Activated T-cell treated with anti-CD3 and anti-CD28 coated beads, Interleukin-2, amount 50 U/mL, for 24 hours (primary cell): ENCODE results near the gene VSTM5.

Experiments
- DNase-seq: peaks from one replicate; pipeline ENCODE4 v3.0.0-alpha.2; 2020
- H3K27ac Mint-ChIP-seq: 2 replicates; pipeline ENCODE4 v1.8.0; 2020; ENCODE audit warnings: mild to moderate bottlenecking, mixed read lengths
- H3K27me3 Mint-ChIP-seq: 2 replicates; pipeline ENCODE4 v1.8.0; 2020; ENCODE audit warnings: mixed read lengths
- H3K36me3 Mint-ChIP-seq: 2 replicates; pipeline ENCODE4 v1.8.0; 2020; ENCODE audit warnings: low read depth, mixed read lengths
- H3K4me1 Mint-ChIP-seq: 2 replicates; pipeline ENCODE4 v1.8.0; 2020; ENCODE audit warnings: low read depth, mixed read lengths
- H3K4me3 Mint-ChIP-seq: 2 replicates; pipeline ENCODE4 v1.8.0; 2020; ENCODE audit warnings: mild to moderate bottlenecking, moderate library complexity, mixed read lengths
- H3K9me3 Mint-ChIP-seq: 2 replicates; pipeline ENCODE4 v1.8.0; 2020; ENCODE audit warnings: mixed read lengths

Gene VSTM5

DNA sequence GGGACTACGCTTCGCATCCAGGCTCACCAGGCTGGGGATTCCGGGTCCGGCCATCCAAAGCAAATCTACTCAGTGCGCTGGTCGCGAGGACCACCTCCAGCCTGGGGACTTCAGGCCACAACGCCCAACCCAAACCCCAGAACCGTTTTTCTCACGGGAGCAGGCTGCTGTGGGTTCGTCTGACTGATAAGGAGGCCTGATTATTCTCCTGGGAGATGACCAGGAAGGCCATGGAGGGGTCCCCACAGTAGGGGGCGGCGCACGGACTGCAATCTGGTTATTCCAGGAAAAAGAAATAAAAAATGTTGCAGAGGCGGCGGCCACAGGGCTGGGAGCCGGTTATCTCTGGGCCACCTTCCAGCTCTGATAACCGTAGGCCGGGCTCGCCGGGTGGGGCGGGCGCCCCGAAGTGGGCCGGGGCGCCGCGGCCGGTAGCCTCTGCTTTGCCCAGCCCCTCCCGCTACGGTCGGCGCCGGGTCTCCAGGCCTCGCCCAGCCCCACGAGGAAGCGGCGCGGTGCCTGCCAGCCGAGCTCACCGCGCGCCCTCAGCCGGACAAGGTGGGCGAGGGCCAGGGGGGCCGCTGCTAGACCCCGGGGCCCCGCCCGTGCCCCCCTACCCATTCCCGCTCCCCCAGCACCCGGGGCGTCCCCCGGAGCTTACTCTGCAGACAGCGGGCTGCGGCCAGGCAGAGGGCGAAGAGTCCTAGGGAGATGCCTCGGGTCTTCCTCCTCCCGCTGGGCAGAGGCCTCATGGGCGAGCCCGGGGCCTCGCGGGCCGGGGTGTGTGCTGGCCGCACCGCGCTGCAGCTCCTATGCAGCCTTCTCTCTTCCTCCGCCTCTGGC lies 446 bp downstream of the VSTM5 start:
- Mint-ChIP-seq H3K4me3 (no peak overlapping the region), H3K27me3 (peaks cover 49% of the 10 kb centered on the region), H3K9me3 (no peaks in the 10 kb centered on the region), H3K4me1 (peaks cover 5% of the 10 kb centered on the region), H3K27ac (no peak overlapping the region), H3K36me3 (no peaks in the 10 kb centered on the region)
- no peak for DNase-seq

DNA sequence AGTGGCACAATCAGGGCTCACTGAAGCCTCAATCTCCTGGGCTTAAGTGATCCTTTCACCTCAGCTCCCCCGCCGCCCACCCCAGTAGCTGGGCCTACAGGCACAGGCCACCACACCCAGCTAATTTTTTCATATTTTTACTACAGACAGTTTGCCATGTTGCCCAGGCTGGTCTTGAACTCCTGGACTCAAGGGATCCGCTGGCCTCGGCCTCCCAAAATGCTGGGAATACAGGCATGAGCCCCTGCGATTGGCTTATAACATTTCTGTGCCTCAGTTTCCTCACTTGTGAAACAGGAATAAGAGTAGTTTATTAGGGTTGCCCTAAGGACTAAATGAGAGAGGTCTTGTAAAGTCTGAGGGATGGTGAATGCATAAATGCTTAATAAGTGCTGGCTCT lies 1.2 kb downstream of the VSTM5 start:
- Mint-ChIP-seq H3K27ac (no peak overlapping the region), H3K9me3 (no peaks in the 10 kb centered on the region), H3K27me3 (peaks cover 49% of the 10 kb centered on the region), H3K4me1 (peaks cover 5% of the 10 kb centered on the region), H3K4me3 (no peak overlapping the region), H3K36me3 (no peaks in the 10 kb centered on the region)
- no peak for DNase-seq

DNA sequence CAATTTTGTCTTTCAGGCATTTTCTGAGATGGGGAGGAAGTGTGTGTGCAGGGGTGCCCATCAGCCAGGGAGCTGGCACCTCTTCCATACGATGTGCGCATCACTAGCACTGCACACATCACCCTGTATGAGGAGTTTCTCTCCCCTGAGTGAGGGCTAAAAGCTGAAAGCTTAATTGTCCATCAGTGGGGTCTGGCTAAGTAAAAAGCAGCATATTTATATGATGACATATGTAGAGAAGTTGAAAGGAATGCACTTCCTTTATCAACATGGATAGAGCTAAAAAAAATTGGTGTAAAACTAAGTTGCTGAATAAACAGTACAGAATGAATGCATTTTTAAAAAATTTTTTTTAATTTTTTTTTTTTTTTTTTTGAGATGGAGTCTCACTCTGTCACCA lies 4.0 kb downstream of the VSTM5 start:
- Mint-ChIP-seq H3K9me3 (no peaks in the 10 kb centered on the region), H3K27me3 (peaks cover 33% of the 10 kb centered on the region), H3K4me1 (peaks cover 5% of the 10 kb centered on the region), H3K4me3 (no peak overlapping the region), H3K36me3 (no peaks in the 10 kb centered on the region), H3K27ac (no peak overlapping the region)
- no peak for DNase-seq

DNA sequence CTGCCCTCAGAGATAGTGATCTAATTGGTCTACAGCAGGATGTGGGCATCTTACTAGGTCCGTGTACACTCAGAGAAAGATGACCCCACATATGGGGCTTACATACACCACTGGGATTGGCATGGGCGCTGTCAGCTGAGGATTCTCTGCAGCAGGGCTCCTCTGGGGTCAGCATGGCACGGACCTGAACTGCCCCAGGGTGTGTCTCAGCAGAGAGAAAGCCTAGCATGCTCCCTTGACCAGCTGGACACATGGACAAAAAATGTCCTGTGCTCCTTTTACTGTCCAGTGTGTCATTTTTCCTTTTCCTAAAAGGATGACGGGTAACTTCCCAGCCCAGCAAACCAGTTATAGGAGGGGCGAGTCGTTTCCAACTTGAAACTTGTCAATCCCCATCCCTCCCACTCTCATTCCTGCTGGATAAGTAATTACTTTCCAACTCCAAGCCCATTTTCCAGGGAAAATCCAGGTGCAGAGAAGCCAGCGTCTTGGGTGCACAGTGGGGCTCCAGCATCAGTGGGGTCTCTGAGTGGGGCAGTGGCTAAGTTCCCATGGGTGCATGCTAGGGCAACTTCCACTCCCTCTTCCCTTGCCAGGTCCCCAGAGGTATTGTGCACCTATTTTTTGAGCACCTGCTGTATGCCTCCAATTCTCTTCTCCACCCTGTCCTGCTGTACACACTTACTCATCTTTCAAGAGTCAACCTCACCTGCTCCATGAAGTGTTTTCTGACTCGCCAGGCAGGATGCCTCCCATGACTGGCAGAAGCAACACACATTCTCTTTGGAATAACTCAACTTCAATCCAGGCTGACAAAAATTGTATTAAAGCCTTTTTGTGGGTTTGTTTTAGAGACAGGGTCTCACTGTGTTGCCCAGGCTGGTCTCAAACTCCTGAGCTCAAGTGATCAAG lies 5.0 kb downstream of the VSTM5 start:
- no peaks in the 10 kb centered on the region for H3K9me3 Mint-ChIP-seq
- no peaks in the 10 kb centered on the region for H3K36me3 Mint-ChIP-seq
- peaks cover 24% of the 10 kb centered on the region for H3K27me3 Mint-ChIP-seq
- no peak for DNase-seq
- no peak overlapping the region for H3K4me3 Mint-ChIP-seq
- H3K27ac Mint-ChIP-seq: no peak overlapping the region
- peaks cover 5% of the 10 kb centered on the region for H3K4me1 Mint-ChIP-seq

DNA sequence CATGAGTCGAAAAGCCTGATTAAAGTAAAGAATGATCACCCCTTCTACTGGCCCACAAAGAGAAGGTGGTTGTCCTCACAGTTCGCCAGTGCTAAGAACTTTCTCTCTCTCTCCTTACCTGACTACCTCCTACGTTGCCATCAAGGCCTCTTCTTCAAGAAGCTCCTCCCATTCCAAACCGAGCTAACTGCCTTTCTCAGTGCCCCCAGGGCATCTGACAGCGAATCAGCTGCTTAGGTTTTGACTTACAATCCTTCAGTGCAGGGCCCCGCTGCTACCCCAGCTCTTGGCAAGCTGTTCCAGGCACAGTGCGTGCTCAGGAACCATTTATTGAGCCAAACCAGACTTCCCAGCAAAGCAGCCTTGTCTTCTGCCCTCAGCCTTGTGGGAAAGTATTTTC lies 5.8 kb downstream of the VSTM5 start:
- Mint-ChIP-seq H3K27ac (no peak overlapping the region), H3K36me3 (no peaks in the 10 kb centered on the region), H3K4me1 (peaks cover 2% of the 10 kb centered on the region), H3K4me3 (no peak overlapping the region), H3K27me3 (peaks cover 21% of the 10 kb centered on the region), H3K9me3 (no peaks in the 10 kb centered on the region)
- no peak for DNase-seq

DNA sequence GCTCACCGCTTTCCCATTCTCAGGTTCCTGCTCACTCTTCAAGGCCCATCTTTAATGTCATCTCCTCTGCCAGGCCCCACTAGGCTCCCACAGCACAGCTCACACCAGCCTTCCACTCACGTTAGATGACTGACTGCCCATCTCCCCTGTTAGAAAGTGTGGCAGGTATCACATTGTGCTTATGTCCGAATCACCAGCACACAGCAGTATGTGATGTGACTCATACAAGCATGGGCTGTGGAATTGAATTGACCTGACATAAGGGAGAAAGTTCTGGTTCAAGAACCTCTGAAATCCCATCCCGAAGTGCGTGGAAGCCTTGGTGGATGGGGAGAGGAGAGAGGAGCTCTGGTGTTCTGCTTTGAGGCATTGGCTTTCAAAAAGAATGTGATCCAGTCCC lies 6.5 kb downstream of the VSTM5 start:
- H3K27ac Mint-ChIP-seq: no peak overlapping the region
- H3K4me3 Mint-ChIP-seq: no peak overlapping the region
- H3K4me1 Mint-ChIP-seq: no peaks in the 10 kb centered on the region
- no peaks in the 10 kb centered on the region for H3K9me3 Mint-ChIP-seq
- no peak for DNase-seq
- peaks cover 15% of the 10 kb centered on the region for H3K27me3 Mint-ChIP-seq
- no peaks in the 10 kb centered on the region for H3K36me3 Mint-ChIP-seq

DNA sequence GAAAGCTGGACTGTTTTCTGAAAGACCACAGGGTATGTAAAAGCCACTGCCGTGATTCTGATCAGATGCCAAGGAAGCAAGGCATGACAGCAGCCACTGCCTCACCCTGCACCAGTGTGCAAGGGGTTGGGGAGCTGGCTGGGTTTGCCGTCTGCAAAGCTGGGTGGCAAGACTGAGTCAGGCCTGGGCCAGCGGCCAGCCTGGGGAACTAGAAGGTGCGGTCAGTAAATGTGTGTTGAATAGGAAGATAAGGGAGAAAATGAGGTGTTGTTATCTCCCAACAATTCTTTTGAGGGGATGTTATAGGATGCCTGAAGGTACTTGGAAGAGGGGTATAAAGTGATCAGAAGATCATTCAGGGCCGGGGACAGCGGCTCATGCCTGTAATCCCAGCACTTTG lies 8.0 kb downstream of the VSTM5 start:
- Mint-ChIP-seq H3K27me3 (peaks cover 3% of the 10 kb centered on the region), H3K4me3 (no peak overlapping the region), H3K36me3 (no peaks in the 10 kb centered on the region), H3K4me1 (no peaks in the 10 kb centered on the region), H3K27ac (no peak overlapping the region), H3K9me3 (no peaks in the 10 kb centered on the region)
- DNase-seq: no peak

DNA sequence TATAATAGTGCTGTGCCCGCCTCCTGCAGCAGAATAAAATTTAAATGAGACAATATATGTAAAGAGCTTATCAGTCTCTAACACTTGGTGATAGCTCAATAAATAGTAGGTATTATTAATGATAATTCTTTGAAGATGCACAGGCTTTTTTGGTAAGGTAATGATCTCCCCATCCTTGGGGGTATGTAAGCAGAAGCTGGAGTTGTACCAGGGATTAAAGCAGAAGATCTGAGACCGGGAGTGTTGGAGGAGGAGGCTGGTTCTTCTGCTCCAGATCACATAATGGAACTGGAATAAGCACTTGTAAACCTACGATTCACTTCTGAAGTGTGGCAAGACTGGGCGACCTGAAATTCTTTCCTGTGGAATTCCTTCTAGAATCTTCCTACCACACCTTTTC lies 8.4 kb downstream of the VSTM5 start:
- DNase-seq: no peak
- Mint-ChIP-seq H3K36me3 (no peaks in the 10 kb centered on the region), H3K9me3 (no peaks in the 10 kb centered on the region)

DNA sequence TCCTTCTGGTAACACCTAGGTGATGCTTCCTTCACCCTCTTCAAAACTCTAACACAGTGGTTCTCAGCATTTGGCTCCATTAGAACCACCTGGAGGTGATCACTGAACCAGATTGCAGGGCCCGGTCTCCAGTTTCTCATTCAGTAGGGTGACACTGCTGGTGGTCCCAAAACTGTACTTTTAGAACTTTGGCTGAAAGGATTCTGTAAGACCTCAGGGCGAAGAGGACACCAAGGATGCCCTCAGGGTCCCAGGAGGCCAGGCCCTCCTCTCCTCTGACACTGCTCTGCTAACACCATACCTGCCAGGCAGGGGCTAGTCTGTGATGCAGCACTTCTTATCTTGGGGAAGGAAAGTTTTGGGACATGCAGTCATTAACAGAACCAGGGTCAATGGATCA lies 9.0 kb downstream of the VSTM5 start:
- Mint-ChIP-seq H3K27me3 (no peaks in the 10 kb centered on the region), H3K27ac (no peak overlapping the region), H3K4me3 (no peak overlapping the region), H3K9me3 (no peaks in the 10 kb centered on the region), H3K4me1 (no peaks in the 10 kb centered on the region), H3K36me3 (no peaks in the 10 kb centered on the region)
- DNase-seq: no peak

More for the DNA sequence above, 8.4 kb downstream of the VSTM5 start:
- Mint-ChIP-seq H3K27ac (no peak overlapping the region), H3K4me3 (no peak overlapping the region), H3K4me1 (no peaks in the 10 kb centered on the region), H3K27me3 (no peaks in the 10 kb centered on the region)

DNA sequence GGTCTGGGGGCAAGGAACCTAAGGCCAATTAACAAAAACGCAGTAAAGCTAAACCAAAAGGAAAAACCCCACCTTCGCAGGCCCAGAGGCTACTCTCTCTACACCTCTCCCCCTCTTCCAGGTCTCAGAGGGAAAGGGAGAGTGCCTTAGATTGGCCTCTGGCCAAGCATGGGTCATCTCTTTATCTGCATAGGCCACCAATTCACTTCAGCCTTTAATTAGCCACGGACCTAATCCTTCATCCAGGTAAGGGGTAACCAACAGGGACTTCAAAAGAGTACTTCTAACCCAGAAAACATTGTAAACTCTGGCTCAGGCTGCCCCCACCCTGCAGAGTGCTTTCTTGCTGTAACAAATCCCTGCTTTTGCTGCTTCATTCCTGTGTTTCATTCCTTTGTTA lies 9.4 kb downstream of the VSTM5 start:
- H3K4me1 Mint-ChIP-seq: no peaks in the 10 kb centered on the region

DNA sequence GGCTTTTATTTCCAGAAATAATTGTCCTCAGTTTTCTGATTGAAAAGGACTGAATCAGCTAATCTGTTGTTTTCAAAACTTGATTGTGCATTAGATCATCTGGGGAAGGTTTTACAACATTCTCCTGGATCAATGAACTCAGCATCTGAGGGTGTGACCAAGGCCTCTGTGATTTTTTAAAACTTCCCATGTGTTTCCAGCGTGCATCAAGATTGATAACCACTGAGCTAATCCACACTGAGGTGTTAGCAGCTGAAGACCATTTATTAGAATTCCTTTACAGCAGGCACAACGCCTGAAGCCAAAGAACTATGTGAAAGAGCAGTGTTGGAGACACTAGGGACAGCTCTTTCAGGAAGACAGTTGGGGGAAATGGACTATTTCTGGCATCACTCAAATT lies 10.2 kb downstream of the VSTM5 start:
- no peak for DNase-seq
- no peak overlapping the region for H3K27ac Mint-ChIP-seq
- no peak overlapping the region for H3K4me3 Mint-ChIP-seq
- H3K9me3 Mint-ChIP-seq: no peaks in the 10 kb centered on the region
- no peaks in the 10 kb centered on the region for H3K36me3 Mint-ChIP-seq
- no peaks in the 10 kb centered on the region for H3K4me1 Mint-ChIP-seq
- no peaks in the 10 kb centered on the region for H3K27me3 Mint-ChIP-seq

More for the DNA sequence above, 9.4 kb downstream of the VSTM5 start:
- H3K4me3 Mint-ChIP-seq: no peak overlapping the region
- DNase-seq: no peak
- no peak overlapping the region for H3K27ac Mint-ChIP-seq
- no peaks in the 10 kb centered on the region for H3K36me3 Mint-ChIP-seq
- H3K9me3 Mint-ChIP-seq: no peaks in the 10 kb centered on the region
- H3K27me3 Mint-ChIP-seq: no peaks in the 10 kb centered on the region

DNA sequence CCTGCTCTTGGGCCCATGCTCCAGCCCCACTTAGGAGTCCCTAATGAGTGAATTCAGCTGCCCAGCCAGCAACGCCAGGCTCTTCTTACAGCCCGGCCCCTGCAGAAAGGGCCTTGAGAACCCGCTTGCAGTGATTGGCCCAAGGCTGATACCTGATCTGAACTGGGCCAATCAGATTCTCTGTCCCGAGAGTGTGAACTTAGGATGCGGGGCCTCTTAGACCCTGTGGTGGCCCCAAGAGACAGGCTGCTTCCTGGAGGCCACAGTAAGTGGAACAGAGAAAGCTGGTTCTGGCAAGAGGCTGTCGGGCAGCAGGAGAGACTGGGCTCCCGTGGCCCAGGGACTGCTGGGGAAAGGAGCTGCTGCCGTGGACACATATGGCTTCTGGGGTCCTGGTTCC lies 11.5 kb downstream of the VSTM5 start:
- Mint-ChIP-seq H3K4me3 (no peak overlapping the region), H3K4me1 (no peaks in the 10 kb centered on the region), H3K27ac (no peak overlapping the region), H3K27me3 (no peaks in the 10 kb centered on the region), H3K9me3 (no peaks in the 10 kb centered on the region), H3K36me3 (no peaks in the 10 kb centered on the region)
- DNase-seq: no peak

DNA sequence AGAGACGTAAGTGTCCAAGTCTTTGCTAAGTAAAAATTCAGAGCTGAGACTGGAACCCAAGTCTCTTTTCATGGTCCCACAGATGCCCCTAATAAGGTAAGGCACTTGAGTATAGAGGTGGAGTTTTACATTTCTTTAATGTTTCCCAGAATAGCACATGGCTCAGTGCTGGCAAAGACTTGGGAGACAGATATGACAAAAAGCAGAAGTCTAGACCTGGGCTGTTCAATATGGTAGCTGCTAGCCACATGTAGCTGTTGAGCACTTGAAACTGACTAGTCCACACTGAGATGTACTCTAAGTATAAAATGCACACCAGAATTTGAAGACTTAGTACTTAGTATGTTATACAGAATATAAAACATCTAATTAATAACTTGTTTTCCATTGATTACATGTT lies 17.6 kb downstream of the VSTM5 start:
- no peak for DNase-seq
- H3K4me3 Mint-ChIP-seq: no peak overlapping the region
- no peaks in the 10 kb centered on the region for H3K27me3 Mint-ChIP-seq
- no peak overlapping the region for H3K27ac Mint-ChIP-seq
- H3K9me3 Mint-ChIP-seq: no peaks in the 10 kb centered on the region
- H3K36me3 Mint-ChIP-seq: no peaks in the 10 kb centered on the region
- H3K4me1 Mint-ChIP-seq: no peaks in the 10 kb centered on the region

DNA sequence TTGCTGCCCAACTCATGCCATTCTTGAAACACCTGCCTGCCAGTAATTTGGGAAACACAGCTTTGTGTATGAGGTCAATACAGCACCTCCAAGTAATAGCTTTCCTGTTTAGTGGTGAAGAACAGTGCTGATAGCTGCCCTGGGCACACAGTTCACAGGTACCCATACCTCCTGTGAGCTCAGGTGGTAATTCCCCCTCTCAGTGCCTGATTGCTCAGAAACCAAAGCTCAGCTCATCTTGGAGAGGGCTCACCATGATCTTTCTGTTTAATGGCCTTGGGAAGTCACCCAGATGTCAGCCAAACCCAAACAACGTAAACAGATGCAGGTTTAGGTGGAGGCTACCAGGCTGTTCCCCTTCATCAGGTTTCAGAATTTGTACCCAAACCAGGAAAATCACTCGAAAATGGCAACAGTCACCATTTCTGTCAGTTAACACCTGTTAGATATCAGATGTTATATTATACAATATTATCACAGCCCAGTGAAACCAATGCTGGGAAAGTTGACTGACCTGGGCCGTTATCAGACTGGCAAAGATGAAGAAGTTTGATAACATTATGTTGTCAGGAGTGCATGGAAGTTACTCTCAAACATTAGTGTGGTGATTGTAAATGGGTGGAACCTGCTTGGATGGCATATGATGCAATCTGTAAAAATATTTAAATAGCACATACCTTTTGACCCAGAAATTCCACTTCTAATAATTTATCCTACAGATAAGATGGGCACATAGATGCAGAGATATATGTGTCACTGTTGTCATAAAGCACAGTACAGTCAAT lies 18.9 kb downstream of the VSTM5 start:
- Mint-ChIP-seq H3K4me1 (no peaks in the 10 kb centered on the region), H3K27me3 (no peaks in the 10 kb centered on the region), H3K27ac (no peak overlapping the region), H3K9me3 (no peaks in the 10 kb centered on the region), H3K36me3 (no peaks in the 10 kb centered on the region), H3K4me3 (no peak overlapping the region)
- DNase-seq: no peak
